Effector memory CD4-positive, alpha-beta T cell (primary cell): ENCODE data around the gene RNF40.

Experiments
- DNase-seq, 3 donors: peaks; one replicate each; pipeline ENCODE4 v3.0.0-alpha.2; 2020
- H3K27ac ChIP-seq: 2 replicates; pipeline ENCODE4 v1.7.0; 2013; ENCODE audit warnings: mild to moderate bottlenecking, low read length, moderate library complexity; ENCODE audit not compliant: insufficient read depth, poor library complexity, severe bottlenecking
- H3K27me3 ChIP-seq: replicated peaks from 2 replicates; pipeline ENCODE4 v1.7.0; 2013; ENCODE audit warnings: mild to moderate bottlenecking, low read length; ENCODE audit not compliant: insufficient read depth, control insufficient read depth, poor library complexity, severe bottlenecking
- H3K36me3 ChIP-seq: 2 replicates; pipeline ENCODE4 v1.7.0; 2013; ENCODE audit warnings: mild to moderate bottlenecking, low read length, moderate library complexity; ENCODE audit not compliant: control insufficient read depth, insufficient read depth
- H3K4me1 ChIP-seq: 2 replicates; pipeline ENCODE4 v1.7.0; 2013; ENCODE audit warnings: low read length, mild to moderate bottlenecking; ENCODE audit not compliant: control insufficient read depth, insufficient read depth, poor library complexity, severe bottlenecking
- H3K4me3 ChIP-seq: 2 replicates; pipeline ENCODE4 v1.7.0; 2013; ENCODE audit warnings: low read length, low read depth, mild to moderate bottlenecking; ENCODE audit not compliant: insufficient read depth, poor library complexity, severe bottlenecking
- H3K9me3 ChIP-seq: 2 replicates; pipeline ENCODE4 v1.7.0; 2013; ENCODE audit warnings: mild to moderate bottlenecking, low read length, moderate library complexity; ENCODE audit not compliant: control insufficient read depth

Gene RNF40

DNA sequence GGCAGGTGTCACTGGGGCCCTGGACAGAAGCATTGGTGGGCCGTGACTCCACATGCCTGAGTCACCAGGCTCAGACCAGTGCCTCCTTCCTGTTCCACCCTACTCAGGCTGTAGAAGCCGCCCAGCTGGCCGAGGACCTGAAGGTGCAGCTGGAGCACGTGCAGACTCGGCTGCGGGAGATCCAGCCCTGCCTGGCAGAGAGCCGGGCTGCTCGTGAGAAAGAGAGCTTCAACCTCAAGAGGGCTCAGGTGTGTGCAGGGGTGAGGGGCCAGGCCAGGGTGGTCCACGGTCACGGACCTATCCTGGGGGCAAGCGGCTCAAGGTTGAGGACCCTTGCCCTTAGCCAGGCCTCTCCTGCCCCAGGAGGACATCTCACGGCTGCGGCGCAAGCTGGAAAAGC, 9.6 kb downstream of the RNF40 start:
- DNase-seq, result no peak
- Histone ChIP-seq H3K4me1 (peaks cover 10% of the 10 kb centered on the region), H3K9me3 (no peaks in the 10 kb centered on the region), H3K27me3 (no peaks in the 10 kb centered on the region), H3K36me3 (peaks cover 59% of the 10 kb centered on the region), H3K27ac (no peak overlapping the region), H3K4me3 (no peak overlapping the region)

- Histone ChIP-seq H3K9me3 (no peaks in the 10 kb centered on the region), H3K4me1 (peaks cover 10% of the 10 kb centered on the region), H3K36me3 (peaks cover 38% of the 10 kb centered on the region), H3K4me3 (no peak overlapping the region), H3K27me3 (no peaks in the 10 kb centered on the region), H3K27ac (no peak overlapping the region)
- DNase-seq, result no peak
Observed at GRCh38 chr16:30773826-30774225, 11.7 kb downstream of the RNF40 start.

DNA sequence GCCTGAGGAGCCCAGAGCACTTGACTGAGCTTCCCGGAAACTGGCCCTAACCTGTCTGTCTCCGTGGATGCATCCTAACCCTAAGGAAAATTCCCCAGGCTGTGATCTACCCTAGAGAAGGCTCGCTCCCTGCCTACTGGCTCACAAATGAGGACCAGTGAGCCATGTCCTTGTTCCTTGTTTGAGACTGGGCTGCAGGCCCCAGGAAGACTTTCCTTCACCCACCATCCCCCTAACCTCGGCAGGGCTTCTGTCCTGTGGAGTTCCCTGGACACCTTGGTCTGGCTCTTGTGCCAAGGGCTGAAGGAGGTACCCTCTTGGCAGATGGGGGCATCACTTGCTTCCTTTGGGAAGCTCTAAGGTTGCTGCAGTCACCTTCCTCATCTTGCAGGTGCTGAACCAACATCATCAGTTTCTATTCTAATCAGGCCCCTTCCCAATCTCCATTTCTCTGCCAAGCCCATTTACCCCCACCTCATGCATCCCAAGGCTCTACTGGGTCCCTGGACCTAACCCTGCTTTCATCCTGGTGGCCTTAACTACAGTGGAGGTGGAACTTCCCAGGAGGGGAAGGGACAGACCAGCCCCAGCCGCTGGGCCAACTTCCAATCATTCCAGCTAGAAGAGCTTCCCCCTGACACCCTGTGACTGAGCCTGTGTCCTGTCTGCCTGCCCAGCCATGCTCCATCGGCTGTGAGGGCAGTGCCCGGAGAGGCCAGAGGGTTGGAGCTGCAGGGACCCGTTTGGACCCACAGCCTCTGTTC, 12.4 kb downstream of the RNF40 start:
- H3K9me3 ChIP-seq, result no peaks in the 10 kb centered on the region
- no peak overlapping the region for H3K4me3 ChIP-seq
- H3K27me3 ChIP-seq, result no peaks in the 10 kb centered on the region
- peaks cover 10% of the 10 kb centered on the region for H3K4me1 ChIP-seq
- H3K27ac ChIP-seq, result peak overlapping the region; percentile 9
- peaks cover 31% of the 10 kb centered on the region for H3K36me3 ChIP-seq
- no peak for DNase-seq

GRCh38 chr16:30775131-30775391, 12.9 kb downstream of the RNF40 start:
- no peaks in the 10 kb centered on the region for H3K27me3 ChIP-seq
- H3K27ac ChIP-seq, result peak overlapping the region; percentile 9
- DNase-seq, result no peak
- H3K9me3 ChIP-seq, result no peaks in the 10 kb centered on the region
- peaks cover 28% of the 10 kb centered on the region for H3K36me3 ChIP-seq
- peak overlapping the region; percentile 68 for H3K4me3 ChIP-seq
- peaks cover 10% of the 10 kb centered on the region for H3K4me1 ChIP-seq

GRCh38 chr16:30775392-30776188, 13.5 kb downstream of the RNF40 start:
- Histone ChIP-seq H3K4me1 (peaks cover 10% of the 10 kb centered on the region), H3K4me3 (peak overlapping the region; percentile 68), H3K9me3 (no peaks in the 10 kb centered on the region), H3K36me3 (peaks cover 23% of the 10 kb centered on the region), H3K27ac (peak overlapping the region; percentile 9), H3K27me3 (no peaks in the 10 kb centered on the region)
- DNase-seq, result peak in 1 of 3 donors; percentile 14

- Histone ChIP-seq H3K27ac (no peak overlapping the region), H3K4me3 (no peak overlapping the region), H3K27me3 (no peaks in the 10 kb centered on the region), H3K36me3 (peaks cover 2% of the 10 kb centered on the region), H3K9me3 (no peaks in the 10 kb centered on the region), H3K4me1 (peaks cover 10% of the 10 kb centered on the region)
- no peak for DNase-seq
Observed at GRCh38 chr16:30777591-30778297, 15.6 kb downstream of the RNF40 start.

GRCh38 chr16:30778549-30779244, 16.6 kb downstream of the RNF40 start:
- Histone ChIP-seq H3K36me3 (no peaks in the 10 kb centered on the region), H3K4me1 (peaks cover 10% of the 10 kb centered on the region), H3K9me3 (no peaks in the 10 kb centered on the region), H3K27ac (no peak overlapping the region), H3K27me3 (no peaks in the 10 kb centered on the region), H3K4me3 (no peak overlapping the region)
- no peak for DNase-seq

- Histone ChIP-seq H3K4me3 (no peak overlapping the region), H3K4me1 (peaks cover 10% of the 10 kb centered on the region), H3K27me3 (no peaks in the 10 kb centered on the region), H3K27ac (no peak overlapping the region), H3K36me3 (no peaks in the 10 kb centered on the region), H3K9me3 (no peaks in the 10 kb centered on the region)
- no peak for DNase-seq
Observed at GRCh38 chr16:30779596-30779995, 17.5 kb downstream of the RNF40 start.

GRCh38 chr16:30780021-30780420, 17.9 kb downstream of the RNF40 start:
- no peaks in the 10 kb centered on the region for H3K36me3 ChIP-seq

More at GRCh38 chr16:30780021-30780420, 17.9 kb downstream of the RNF40 start:
- Histone ChIP-seq H3K27ac (no peak overlapping the region), H3K27me3 (no peaks in the 10 kb centered on the region), H3K9me3 (no peaks in the 10 kb centered on the region), H3K4me3 (no peak overlapping the region), H3K4me1 (peaks cover 6% of the 10 kb centered on the region)
- no peak for DNase-seq
